Fibroblast of lung (primary cell): Measurements from ENCODE around the gene TFF1. TPM values are rescaled to one million over a fixed set of nuclear protein-coding genes. Genes with fewer than 3 reads are reported as not detected.

Source experiments
- DNase-seq, 2 donors: peaks; one replicate each; pipeline versions ENCODE4 v3.0.0 to v3.0.0-alpha.2; 2010; ENCODE audit warnings: low read depth in 2 of 2
- H2AFZ ChIP-seq: 2 replicates; pipeline ENCODE4 v1.5.1; 2012; ENCODE audit warnings: low read length, control low read depth, inconsistent platforms
- H3K27ac ChIP-seq: 2 replicates; pipeline ENCODE4 v1.5.1; 2011; ENCODE audit warnings: low read length, control low read depth; ENCODE audit not compliant: insufficient read depth
- H3K27me3 ChIP-seq: 2 replicates; pipeline ENCODE4 v1.5.1; 2011; ENCODE audit warnings: mild to moderate bottlenecking, low read length; ENCODE audit not compliant: control insufficient read depth, insufficient read depth
- H3K36me3 ChIP-seq: 2 replicates; pipeline ENCODE4 v1.5.1; 2011; ENCODE audit warnings: low read length; ENCODE audit not compliant: control insufficient read depth, insufficient read depth
- H3K4me1 ChIP-seq: 2 replicates; pipeline ENCODE4 v1.5.1; 2011; ENCODE audit warnings: low read length; ENCODE audit not compliant: control insufficient read depth, insufficient read depth; ENCODE audit errors: extremely low read depth
- H3K4me2 ChIP-seq: 2 replicates; pipeline ENCODE4 v1.5.1; 2011; ENCODE audit warnings: low read length, control low read depth; ENCODE audit not compliant: insufficient read depth; ENCODE audit errors: extremely low read depth
- H3K4me3 ChIP-seq, 4 experiments: fragments of 200-600 bp in 1 of 4; sonication (generic) in 1 of 4; replicated peaks in 1 of 4; 2 replicates each; pipeline ENCODE4 v1.5.1; 2011 to 2016; ENCODE audit warnings: low read length in 4 of 4, low read depth in 3 of 4, mild to moderate bottlenecking in 3 of 4, control low read depth in 2 of 4, inconsistent platforms in 1 of 4, mixed read lengths in 1 of 4; ENCODE audit not compliant: insufficient read depth in 1 of 4; ENCODE audit errors: control extremely low read depth in 1 of 4
- H3K79me2 ChIP-seq: 2 replicates; pipeline ENCODE4 v1.5.1; 2012; ENCODE audit warnings: mild to moderate bottlenecking, low read length, inconsistent platforms; ENCODE audit not compliant: control insufficient read depth, insufficient read depth
- H3K9ac ChIP-seq: 2 replicates; pipeline ENCODE4 v1.5.1; 2011; ENCODE audit warnings: mild to moderate bottlenecking, low read length, control low read depth; ENCODE audit not compliant: insufficient read depth
- H3K9me3 ChIP-seq: 2 replicates; pipeline ENCODE4 v1.5.1; 2012; ENCODE audit warnings: low read depth, low read length; ENCODE audit not compliant: control insufficient read depth, insufficient read depth
- H4K20me1 ChIP-seq: 2 replicates; pipeline ENCODE4 v1.5.1; 2011; ENCODE audit warnings: low read length; ENCODE audit not compliant: control insufficient read depth, insufficient read depth; ENCODE audit errors: extremely low read depth
- CTCF ChIP-seq, 2 donors: IDR thresholded peaks in 1 of 2; conservative IDR thresholded peaks in 1 of 2; 1 replicate in 1 of 2; 2 replicates in 1 of 2; pipeline ENCODE4 v1.5.1; 2011 to 2012; ENCODE audit warnings: low read length in 2 of 2, control low read depth in 1 of 2, inconsistent platforms in 1 of 2, low read depth in 1 of 2, mild to moderate bottlenecking in 1 of 2
- EZH2 ChIP-seq: IDR thresholded peaks from 2 replicates; pipeline ENCODE4 v1.5.1; 2012; ENCODE audit warnings: low read length, control low read depth, mild to moderate bottlenecking; ENCODE audit errors: missing control alignments
- polyA plus RNA-seq, 2 donors: library from polyadenylated mRNA; depleted of rRNA in 1 of 2; stranded (reverse) in 1 of 2; unstranded in 1 of 2; fragments of >200 nt; gene quantifications; 2 replicates each; pipeline ENCODE4 v1.2.1, GENCODE V29; 2011 to 2012; ENCODE audit warnings: missing spikeins in 1 of 2
- total RNA-seq: library from RNA; depleted of rRNA; stranded (reverse); fragments of >200 nt; gene quantifications from 2 replicates; pipeline ENCODE4 v1.2.1, GENCODE V29; 2014

Gene TFF1
- total and polyA plus RNA-seq, 2 donors (not counting 1 experiment from before 2014, with no cell fraction given) = not detected

- Histone ChIP-seq H3K27me3 (no peaks in the 10 kb centered on the region), H3K4me3 (no peak overlapping the region), H4K20me1 (no peaks in the 10 kb centered on the region), H3K9ac (no peak overlapping the region), H3K4me1 (no peaks in the 10 kb centered on the region), H3K9me3 (no peaks in the 10 kb centered on the region), H3K79me2 (no peaks in the 10 kb centered on the region), H3K4me2 (no peak overlapping the region), H2AFZ (no peak overlapping the region), H3K27ac (no peak overlapping the region), H3K36me3 (no peaks in the 10 kb centered on the region)
- no peak for TF ChIP-seq CTCF (conservative IDR thresholded peaks at IDR 0.05 in 1 of 2, IDR thresholded peaks at IDR 0.05 in 1 of 2; ENCODE audit: low read depth in 1 of 2, low read length in 2 of 2)
- TF ChIP-seq EZH2 = no peak
- no peak for DNase-seq
Observed at GRCh38 chr21:42316891-42317290, 49.4 kb downstream of the TFF1 start.

GRCh38 chr21:42315296-42315891, 50.9 kb downstream of the TFF1 start, which contains the start of gene TFF3:
Gene TFF3 (minus strand): TSS chr21:42315409. CDS start chr21:42315374, 35 bp downstream.
- no peaks in the 10 kb centered on the region for H4K20me1 ChIP-seq
- no peak within 1 kb of the TSS for H2AFZ ChIP-seq
- H3K9me3 ChIP-seq = no peaks in the 10 kb centered on the region
- no peak for DNase-seq
- TF ChIP-seq CTCF (conservative IDR thresholded peaks at IDR 0.05 in 1 of 2, IDR thresholded peaks at IDR 0.05 in 1 of 2; ENCODE audit: low read depth in 1 of 2, low read length in 2 of 2) (no peak), EZH2 (no peak)
- H3K4me2 ChIP-seq = no peak within 1 kb of the TSS
- H3K27ac ChIP-seq = no peak within 1 kb of the TSS
- no peaks in the 10 kb centered on the region for H3K4me1 ChIP-seq
- no peak within 1 kb of the TSS for H3K4me3 ChIP-seq
- H3K36me3 ChIP-seq = no peaks in the 10 kb centered on the region
- H3K27me3 ChIP-seq = no peaks in the 10 kb centered on the region
- no peak within 1 kb of the TSS for H3K9ac ChIP-seq
- no peaks in the 10 kb centered on the region for H3K79me2 ChIP-seq

- no peaks in the 10 kb centered on the region for H3K27me3 ChIP-seq
- no peaks in the 10 kb centered on the region for H3K36me3 ChIP-seq
- H3K4me2 ChIP-seq = no peak overlapping the region
- TF ChIP-seq CTCF (conservative IDR thresholded peaks at IDR 0.05 in 1 of 2, IDR thresholded peaks at IDR 0.05 in 1 of 2; ENCODE audit: low read depth in 1 of 2, low read length in 2 of 2) = no peak
- TF ChIP-seq EZH2 = no peak
- no peaks in the 10 kb centered on the region for H3K79me2 ChIP-seq
- no peaks in the 10 kb centered on the region for H3K4me1 ChIP-seq
- no peak overlapping the region for H3K27ac ChIP-seq
- no peaks in the 10 kb centered on the region for H4K20me1 ChIP-seq
- H3K9ac ChIP-seq = no peak overlapping the region
- no peak overlapping the region for H3K4me3 ChIP-seq
- no peaks in the 10 kb centered on the region for H3K9me3 ChIP-seq
- DNase-seq = no peak
- no peak overlapping the region for H2AFZ ChIP-seq
Observed at GRCh38 chr21:42314616-42315295, 51.6 kb downstream of the TFF1 start.
